OCI-LY1 (cell line): ENCODE data around the gene RAD21L1.

ENCODE experiments used
- H2AFZ ChIP-seq: fragments of 200-600 bp; sonication (generic), shearing (Covaris generic); 2 replicates; pipeline ENCODE4 v1.6.0; 2014; ENCODE audit warnings: antibody characterized with exemption, mild to moderate bottlenecking, low read length
- H3F3A ChIP-seq: fragments of 200-600 bp; sonication (generic), shearing (Covaris generic); 2 replicates; pipeline ENCODE4 v1.6.0; 2014; ENCODE audit warnings: mild to moderate bottlenecking, antibody characterized with exemption, low read length, moderate library complexity; ENCODE audit not compliant: insufficient read depth
- H3K27ac ChIP-seq: fragments of 200-600 bp; sonication (generic); 2 replicates; pipeline ENCODE4 v1.5.1; 2014; ENCODE audit warnings: low read length, mixed run types, mild to moderate bottlenecking, low read depth; ENCODE audit not compliant: poor library complexity, severe bottlenecking
- H3K27me3 ChIP-seq: fragments of 200-600 bp; sonication (generic); 2 replicates; pipeline ENCODE4 v1.6.0; 2014; ENCODE audit warnings: antibody characterized with exemption, mild to moderate bottlenecking, low read length, moderate library complexity; ENCODE audit not compliant: insufficient read depth
- H3K36me3 ChIP-seq: fragments of 200-600 bp; sonication (generic); 2 replicates; pipeline ENCODE4 v1.6.1; 2014; ENCODE audit warnings: mild to moderate bottlenecking, antibody characterized with exemption, low read length, moderate library complexity, mixed read lengths; ENCODE audit not compliant: insufficient read depth
- H3K4me1 ChIP-seq: fragments of 200-600 bp; sonication (generic); 2 replicates; pipeline ENCODE4 v1.5.1; 2014; ENCODE audit warnings: mild to moderate bottlenecking, low read length, moderate library complexity; ENCODE audit not compliant: insufficient read depth, severe bottlenecking
- H3K4me2 ChIP-seq: fragments of 200-600 bp; sonication (generic), shearing (Covaris generic); 2 replicates; pipeline ENCODE4 v1.6.1; 2014; ENCODE audit warnings: low read length
- H3K4me3 ChIP-seq: fragments of 200-600 bp; sonication (generic); 2 replicates; pipeline ENCODE4 v1.5.1; 2014; ENCODE audit warnings: low read length, low read depth, mild to moderate bottlenecking, mixed read lengths; ENCODE audit not compliant: poor library complexity, severe bottlenecking
- H3K79me2 ChIP-seq: fragments of 200-600 bp; shearing (Covaris generic); 2 replicates; pipeline ENCODE4 v1.6.1; 2016; ENCODE audit warnings: mixed run types, low read length, mixed read lengths; ENCODE audit not compliant: insufficient read depth
- H3K9ac ChIP-seq: fragments of 200-600 bp; sonication (generic), shearing (Covaris generic); 2 replicates; pipeline ENCODE4 v1.6.1; 2014; ENCODE audit warnings: mild to moderate bottlenecking, low read length, mixed read lengths
- H3K9me2 ChIP-seq: fragments of 200-600 bp; sonication (generic), shearing (Covaris generic); 2 replicates; pipeline ENCODE4 v1.6.1; 2014; ENCODE audit warnings: low read depth, mild to moderate bottlenecking, low read length, mixed read lengths
- H3K9me3 ChIP-seq: fragments of 200-600 bp; shearing (Covaris generic); 2 replicates; pipeline ENCODE4 v1.6.1; 2014; ENCODE audit warnings: low read length, mixed read lengths
- H4K20me1 ChIP-seq: fragments of 200-600 bp; sonication (generic), shearing (Covaris generic); 2 replicates; pipeline ENCODE4 v1.6.0; 2016; ENCODE audit warnings: mild to moderate bottlenecking, low read length; ENCODE audit not compliant: insufficient read depth
- CTCF ChIP-seq: fragments of 200-600 bp; sonication (generic), shearing (Covaris generic); IDR thresholded peaks from 2 replicates; pipeline ENCODE4 v1.5.1; 2017; ENCODE audit warnings: mild to moderate bottlenecking, antibody characterized with exemption, low read length, moderate library complexity, mixed read lengths
- EZH2 ChIP-seq: fragments of 200-600 bp; sonication (generic), shearing (Covaris generic); IDR thresholded peaks from 2 replicates; pipeline ENCODE4 v1.8.0; 2017; ENCODE audit warnings: borderline replicate concordance, mixed run types, mild to moderate bottlenecking, antibody characterized with exemption, low read length, moderate library complexity, mixed read lengths

Gene RAD21L1

DNA sequence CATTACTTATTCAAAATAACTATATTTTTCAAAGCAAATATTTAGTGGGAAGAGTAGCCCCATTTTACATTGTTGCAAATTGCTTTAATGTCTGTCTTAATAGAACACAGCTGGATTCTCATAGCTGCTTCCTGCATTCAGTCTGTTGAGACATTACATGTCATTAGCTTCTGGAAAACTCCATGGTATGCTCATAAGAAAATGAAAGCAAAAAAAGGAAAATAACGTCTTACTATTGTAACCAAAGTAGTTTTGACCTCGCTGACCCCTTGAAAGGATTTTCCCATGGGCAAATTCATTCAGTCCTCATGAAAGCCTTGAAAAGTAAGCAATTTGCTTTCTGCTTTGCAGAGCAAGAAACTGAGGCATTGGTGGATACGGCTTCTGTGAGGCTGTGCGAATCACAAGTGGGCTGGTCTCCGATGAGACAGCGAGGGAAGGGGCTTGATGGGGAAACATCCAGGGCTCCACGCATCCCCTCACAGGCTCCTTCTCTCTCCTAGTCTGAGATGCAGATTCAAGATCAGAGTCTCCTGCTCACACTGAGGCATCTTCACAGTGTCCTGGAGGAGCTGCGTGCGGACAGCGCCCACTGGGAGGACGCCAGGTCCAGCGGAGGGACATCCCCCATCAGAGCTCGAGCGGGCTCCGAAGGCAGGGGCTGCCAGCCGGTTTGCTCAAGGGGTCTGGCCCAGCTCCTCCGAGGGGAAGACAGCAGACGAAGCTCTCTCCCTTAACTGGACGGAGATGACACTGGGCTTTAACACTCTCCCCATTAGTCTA lies 19.3 kb upstream of the RAD21L1 start:
- Histone ChIP-seq H3K4me2 (no peak overlapping the region), H3K9me3 (no peaks in the 10 kb centered on the region), H3K9ac (no peak overlapping the region), H3K79me2 (no peaks in the 10 kb centered on the region), H3K9me2 (no peaks in the 10 kb centered on the region), H3K27ac (no peak overlapping the region), H3K4me1 (no peaks in the 10 kb centered on the region), H3F3A (no peaks in the 10 kb centered on the region), H2AFZ (no peak overlapping the region), H3K27me3 (no peaks in the 10 kb centered on the region; the same call in 1 of the 2 replicates), H3K4me3 (no peak overlapping the region), H3K36me3 (no peaks in the 10 kb centered on the region), H4K20me1 (no peaks in the 10 kb centered on the region)
- TF ChIP-seq CTCF (no peak), EZH2 (no peak)

DNA sequence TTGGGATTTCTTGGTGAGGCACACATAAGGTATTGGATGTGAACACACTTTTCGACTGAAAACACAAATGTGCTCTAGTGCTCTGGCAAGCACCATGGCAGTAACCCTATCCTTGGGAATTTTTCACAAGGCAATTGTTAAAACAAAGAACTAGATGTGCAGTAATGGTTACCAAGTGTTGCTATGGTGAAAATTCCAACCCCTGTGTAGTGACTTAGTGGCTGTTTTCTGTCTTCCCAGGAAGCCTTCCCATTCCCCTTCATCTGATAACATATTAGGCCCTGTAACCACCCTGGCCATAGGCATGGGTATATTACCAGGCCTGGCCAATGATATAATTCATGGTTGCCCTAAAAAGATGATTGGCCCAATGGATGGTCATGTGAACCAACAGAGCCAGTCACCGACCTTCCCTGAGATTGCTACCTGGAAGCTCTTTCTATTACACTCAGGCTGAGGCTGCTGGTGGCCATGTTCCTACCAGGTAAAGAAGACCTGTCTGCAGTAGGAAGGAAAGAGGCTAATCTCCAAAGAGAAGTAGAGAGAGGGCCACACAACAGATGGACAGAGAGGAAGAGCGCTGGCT lies 18.5 kb upstream of the RAD21L1 start:
- no peak overlapping the region for H3K27ac ChIP-seq
- no peak overlapping the region for H3K4me2 ChIP-seq
- no peak overlapping the region for H3K9ac ChIP-seq
- TF ChIP-seq EZH2, result no peak
- TF ChIP-seq CTCF, result no peak
- no peaks in the 10 kb centered on the region for H3K79me2 ChIP-seq
- H3K4me3 ChIP-seq, result no peak overlapping the region
- no peaks in the 10 kb centered on the region for H3K4me1 ChIP-seq
- H3K27me3 ChIP-seq, result no peaks in the 10 kb centered on the region
- H3K9me3 ChIP-seq, result no peaks in the 10 kb centered on the region
- no peaks in the 10 kb centered on the region for H4K20me1 ChIP-seq
- no peaks in the 10 kb centered on the region for H3F3A ChIP-seq
- H3K36me3 ChIP-seq, result no peaks in the 10 kb centered on the region
- no peaks in the 10 kb centered on the region for H3K9me2 ChIP-seq
- H2AFZ ChIP-seq, result no peak overlapping the region

DNA sequence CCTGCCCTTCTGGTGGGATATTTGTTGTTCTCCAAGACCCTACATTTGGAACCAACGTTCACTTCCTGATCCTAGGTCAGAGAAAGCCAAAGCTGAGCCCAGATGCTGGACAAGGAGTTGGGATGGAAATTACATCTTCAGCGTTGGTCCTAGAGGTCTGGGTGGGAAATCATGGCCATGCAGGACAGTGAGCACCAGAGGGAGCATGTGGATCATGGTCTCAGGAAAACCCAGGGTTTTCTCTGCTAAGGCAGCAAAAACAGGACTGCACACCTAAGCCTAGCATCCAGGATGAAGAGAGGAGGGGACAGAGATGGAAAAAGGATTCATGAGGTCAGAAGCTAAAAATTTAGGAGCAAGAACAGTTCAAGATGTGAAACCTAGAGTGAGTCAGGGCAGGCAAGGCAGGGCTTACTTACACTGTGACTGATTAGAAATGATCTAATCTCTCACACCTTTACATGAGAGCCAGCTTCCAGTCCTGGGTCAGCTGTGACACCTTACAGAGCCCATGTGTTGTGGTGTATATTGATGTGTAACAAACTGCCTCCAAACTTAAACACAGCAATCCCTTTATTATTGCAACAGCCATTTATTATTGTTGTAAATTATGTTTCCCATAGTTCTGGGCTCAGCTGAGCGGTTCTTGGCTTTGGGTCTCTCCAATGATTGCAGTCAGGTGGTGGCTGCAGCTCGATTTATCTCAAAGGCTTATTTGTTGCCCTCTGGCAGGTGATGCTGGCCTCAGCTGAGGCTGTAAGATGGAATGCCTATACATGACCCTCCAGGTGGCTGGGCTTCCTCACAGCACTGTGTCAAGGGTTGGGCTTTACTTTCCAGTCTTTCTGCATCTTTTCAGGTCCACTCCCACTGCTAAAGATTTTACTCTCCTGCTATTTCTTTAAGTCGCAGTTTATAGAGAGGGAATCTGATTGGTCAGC lies 16.1 kb upstream of the RAD21L1 start:
- no peaks in the 10 kb centered on the region for H3K9me3 ChIP-seq
- H3K9me2 ChIP-seq, result no peaks in the 10 kb centered on the region
- H3F3A ChIP-seq, result no peaks in the 10 kb centered on the region
- no peaks in the 10 kb centered on the region for H4K20me1 ChIP-seq
- no peaks in the 10 kb centered on the region for H3K36me3 ChIP-seq
- no peak for TF ChIP-seq CTCF
- no peak for TF ChIP-seq EZH2
- H3K79me2 ChIP-seq, result no peaks in the 10 kb centered on the region
- no peaks in the 10 kb centered on the region for H3K27me3 ChIP-seq
- H2AFZ ChIP-seq, result no peak overlapping the region
- H3K4me1 ChIP-seq, result no peaks in the 10 kb centered on the region
- H3K4me3 ChIP-seq, result no peak overlapping the region
- no peak overlapping the region for H3K9ac ChIP-seq
- no peak overlapping the region for H3K27ac ChIP-seq
- H3K4me2 ChIP-seq, result no peak overlapping the region
